Tibial nerve (tissue), 3 donors: Measurements from ENCODE around the gene ALOX5AP.

Source experiments
- EP300 ChIP-seq, 2 donors: sonication (generic); formaldehyde crosslinking; IDR thresholded peaks; one replicate each; pipeline ENCODE4 v1.6.1; 2017; ENCODE audit warnings: antibody characterized with exemption in 2 of 2, mild to moderate bottlenecking in 1 of 2
- POLR2A ChIP-seq, 2 donors: fragments of 450-650 bp; IDR thresholded peaks; one replicate each; pipeline ENCODE4 v1.6.1; 2017; ENCODE audit warnings: antibody characterized with exemption in 2 of 2, mild to moderate bottlenecking in 2 of 2, moderate library complexity in 2 of 2

DNA sequence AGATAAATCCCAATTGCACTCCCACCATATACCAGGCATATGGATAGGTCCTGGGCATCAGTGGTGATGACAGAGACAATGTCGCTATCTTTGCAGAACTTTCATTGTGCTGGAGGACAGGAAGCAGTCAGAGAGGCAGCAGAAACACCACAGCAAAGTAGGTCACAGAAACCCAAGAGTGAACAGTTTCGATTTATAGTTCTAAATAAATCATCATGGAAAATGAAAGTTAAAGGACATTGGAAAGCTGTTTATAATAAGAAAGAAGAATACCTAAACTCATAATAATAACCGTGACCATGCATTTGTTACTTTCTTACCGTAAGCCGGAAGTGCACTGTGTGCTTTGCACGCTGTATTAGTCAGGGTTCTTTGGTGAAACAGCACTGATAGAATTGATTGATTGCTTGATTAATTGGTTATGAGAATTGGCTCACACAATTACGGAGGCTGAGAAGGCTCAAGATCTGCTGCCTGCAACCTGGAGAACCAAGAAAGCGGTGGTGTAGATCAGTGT, 38.9 kb downstream of the ALOX5AP start:
- TF ChIP-seq POLR2A (IDR thresholded peaks at IDR 0.05): no peak
- no peak for TF ChIP-seq EP300 (IDR thresholded peaks at IDR 0.05)
